Placental epithelial cell (primary cell): ENCODE results near the gene TMPRSS11A. TPM values are rescaled to one million over a fixed set of nuclear protein-coding genes. Genes with fewer than 3 reads are reported as not detected.
A peak's percentile ranks its signal among the peaks of the same experiment; 100 is the strongest.

Experiments
- small RNA-seq: library from RNA; depleted of rRNA; stranded (forward); fragments of <200 nt; gene quantifications from one replicate; pipeline ENCODE3, GENCODE V24; 2012
- total RNA-seq: library from RNA; depleted of rRNA; stranded (reverse); fragments of >200 nt; gene quantifications from 2 replicates; pipeline ENCODE4 v1.2.3, GENCODE V29; 2012

The TMPRSS11A gene, protein sequence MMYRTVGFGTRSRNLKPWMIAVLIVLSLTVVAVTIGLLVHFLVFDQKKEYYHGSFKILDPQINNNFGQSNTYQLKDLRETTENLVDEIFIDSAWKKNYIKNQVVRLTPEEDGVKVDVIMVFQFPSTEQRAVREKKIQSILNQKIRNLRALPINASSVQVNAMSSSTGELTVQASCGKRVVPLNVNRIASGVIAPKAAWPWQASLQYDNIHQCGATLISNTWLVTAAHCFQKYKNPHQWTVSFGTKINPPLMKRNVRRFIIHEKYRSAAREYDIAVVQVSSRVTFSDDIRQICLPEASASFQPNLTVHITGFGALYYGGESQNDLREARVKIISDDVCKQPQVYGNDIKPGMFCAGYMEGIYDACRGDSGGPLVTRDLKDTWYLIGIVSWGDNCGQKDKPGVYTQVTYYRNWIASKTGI
- total RNA-seq, result not detected in 2 replicates

DNA sequence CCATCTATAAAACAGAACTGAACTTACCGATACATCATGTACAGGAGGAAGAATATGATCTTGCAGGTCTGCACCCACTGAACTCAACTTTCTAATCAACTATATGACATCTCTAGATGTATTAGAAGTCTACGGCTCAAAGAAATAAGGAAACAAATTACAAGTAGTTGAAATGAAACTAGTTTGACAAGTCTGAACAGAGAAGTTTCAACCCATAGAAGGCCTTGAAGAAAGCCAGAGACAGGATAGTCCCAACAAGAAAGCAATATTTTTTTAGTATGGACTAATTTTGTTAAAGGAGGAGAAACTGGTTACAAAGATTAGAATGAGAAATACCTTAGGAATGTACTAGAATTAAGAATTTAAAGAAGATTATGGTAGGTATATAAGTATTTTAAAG, at the start of gene TMPRSS11A:
Gene TMPRSS11A, minus strand, starts transcription at position 138 of the 400 bp plus-strand sequence. Its CDS starts 100 bp downstream, at position 38.

GRCh38 chr4:67883902-67884301, 79.4 kb downstream of the TMPRSS11A start, which contains the start of gene TMPRSS11D:
TMPRSS11D (minus strand) TSS chr4:67884002; CDS start chr4:67883933, 69 bp downstream.

Small RNA genes lying within 50 kb of the gene (small RNA-seq; reads per million reads assigned to genes)
- gene RNU6-95P, result 0.37 reads per million, percentile 15 among the genes with 10 or more reads in this experiment

Other genes with a start within 250 kb of the TMPRSS11A start
- gene GNRHR, start 209.1 kb downstream of the TMPRSS11A start, total RNA-seq, result 0.33 and 0.39 TPM in 2 replicates
- gene TMPRSS11D, start 79.5 kb downstream of the TMPRSS11A start, total RNA-seq, result not detected in 2 replicates
- 0.76 and 1.2 TPM in 2 replicates for gene TMPRSS11F, start 166.4 kb upstream of the TMPRSS11A start, total RNA-seq